NCI-H2171 (cell line): ENCODE measurements around the gene AFF2.

Experiments used
- DNase-seq: peaks from one replicate; lab custom pipeline; 2025; lab: John Stamatoyannopoulos, UW

Gene AFF2

GRCh38 chrX:149007423-149007822 is 507.0 kb downstream of the AFF2 start:
- no peak for DNase-seq

- no peak for DNase-seq
Observed at GRCh38 chrX:149010013-149010852, 509.8 kb downstream of the AFF2 start.

GRCh38 chrX:149010853-149011224 is 510.4 kb downstream of the AFF2 start:
- DNase-seq = no peak

GRCh38 chrX:149013081-149013480 is 512.7 kb downstream of the AFF2 start:
- no peak for DNase-seq

- no peak for DNase-seq
Observed at GRCh38 chrX:149021159-149021558, 520.7 kb downstream of the AFF2 start.

- DNase-seq = no peak
Observed at GRCh38 chrX:149022485-149022884, 522.1 kb downstream of the AFF2 start.

- no peak for DNase-seq
Observed at GRCh38 chrX:149032449-149032848, 532.0 kb downstream of the AFF2 start.

- no peak for DNase-seq
Observed at GRCh38 chrX:149036086-149036485, 535.7 kb downstream of the AFF2 start.

GRCh38 chrX:149037281-149037870 is 537.0 kb downstream of the AFF2 start:
- DNase-seq = no peak

- DNase-seq = no peak
Observed at GRCh38 chrX:149039057-149039456, 538.6 kb downstream of the AFF2 start.

GRCh38 chrX:149040873-149041535 is 540.6 kb downstream of the AFF2 start:
- DNase-seq = no peak

GRCh38 chrX:149043401-149043800 is 543.0 kb downstream of the AFF2 start:
- DNase-seq = no peak

- no peak for DNase-seq
Observed at GRCh38 chrX:149044471-149044870, 544.1 kb downstream of the AFF2 start.

- no peak for DNase-seq
Observed at GRCh38 chrX:149045645-149046210, 545.3 kb downstream of the AFF2 start.
